ENCODE results near the gene TBC1D5.
A peak's percentile ranks its signal among the peaks of the same experiment; 100 is the strongest.

TBC1D5 gene

DNA sequence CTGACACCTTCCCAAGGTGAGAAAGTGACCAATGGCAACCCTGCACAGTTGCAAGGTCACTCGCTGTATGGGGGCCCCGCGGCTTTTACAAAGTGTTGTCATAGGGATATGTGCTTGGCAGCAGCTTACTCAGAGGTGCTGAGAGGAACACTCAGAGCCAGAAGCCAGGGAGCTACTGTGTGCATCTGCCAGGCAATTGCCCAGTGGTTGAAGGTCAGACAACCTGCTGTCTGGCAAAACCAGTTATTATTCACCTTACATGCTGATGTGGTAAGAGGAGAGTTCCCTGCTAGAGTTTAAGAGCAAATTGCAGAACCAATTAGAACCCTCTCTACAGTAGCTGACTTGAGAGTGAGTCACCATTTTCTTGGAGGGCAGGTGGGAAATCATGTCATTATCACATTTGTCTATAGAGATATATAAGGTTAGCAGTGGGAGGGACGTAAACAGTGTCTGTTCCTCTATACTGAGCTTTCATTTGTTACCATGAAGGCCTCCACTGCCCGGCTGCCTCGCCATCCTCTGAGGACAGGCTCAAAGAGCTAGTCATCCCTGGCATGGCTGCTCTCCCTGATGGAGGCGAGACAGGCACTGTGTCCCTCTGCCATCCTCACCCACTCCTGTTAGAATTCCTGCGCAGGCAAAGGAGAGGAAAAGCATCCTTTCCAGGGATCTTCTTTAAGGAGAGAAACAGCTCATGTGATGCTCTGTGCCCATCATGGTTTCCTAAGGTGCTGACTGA lies 583.3 kb downstream of the TBC1D5 start:
- DNase-seq (ENCODE audit: low spot score) = no peak

- no peak for DNase-seq (ENCODE audit: low spot score)
Measured at GRCh38 chr3:17157713-17158112, 584.7 kb downstream of the TBC1D5 start.

GRCh38 chr3:17156864-17157263 lies 585.6 kb downstream of the TBC1D5 start:
- DNase-seq (ENCODE audit: low spot score) = no peak

DNA sequence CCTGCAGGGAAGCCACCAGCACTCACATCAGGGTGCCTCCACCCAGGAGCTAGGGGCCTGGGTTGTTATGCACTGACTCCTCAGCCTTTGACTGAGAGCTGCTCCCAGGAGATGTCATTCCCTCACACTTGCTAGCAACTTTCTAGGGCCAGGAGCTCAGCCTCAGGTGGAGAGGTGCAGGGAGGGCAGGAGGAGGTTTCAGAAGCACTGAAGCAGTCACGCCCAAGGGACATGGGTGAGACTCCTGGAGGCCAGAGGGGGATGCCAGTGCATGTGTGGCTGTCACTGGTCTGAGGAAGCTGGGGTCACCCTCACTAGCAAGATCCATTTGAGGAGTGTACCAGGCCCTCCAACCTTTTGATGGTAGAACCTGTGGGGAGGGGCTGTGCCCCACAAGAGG lies 586.5 kb downstream of the TBC1D5 start:
- DNase-seq (ENCODE audit: low spot score) = no peak

DNA sequence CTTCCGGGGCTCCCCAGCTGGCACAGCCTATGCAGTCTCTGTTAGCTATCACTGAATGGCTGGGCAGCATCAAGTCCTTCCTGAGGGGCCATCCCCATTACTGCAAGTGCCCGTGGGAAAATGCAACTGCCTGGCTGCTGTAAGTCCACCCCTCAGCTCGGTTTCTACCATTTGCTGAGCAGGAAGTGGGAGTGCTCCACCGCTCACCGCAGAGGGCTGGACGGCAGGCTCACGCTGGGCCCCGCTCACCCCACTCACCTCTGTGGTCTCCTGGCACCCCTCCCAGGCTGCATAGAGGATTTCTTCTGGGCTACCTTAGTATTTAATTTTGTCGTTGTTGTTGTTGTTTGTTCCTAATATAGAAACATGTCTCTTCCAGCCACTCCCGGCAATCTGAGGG lies 587.5 kb downstream of the TBC1D5 start:
- no peak for DNase-seq (ENCODE audit: low spot score)

DNA sequence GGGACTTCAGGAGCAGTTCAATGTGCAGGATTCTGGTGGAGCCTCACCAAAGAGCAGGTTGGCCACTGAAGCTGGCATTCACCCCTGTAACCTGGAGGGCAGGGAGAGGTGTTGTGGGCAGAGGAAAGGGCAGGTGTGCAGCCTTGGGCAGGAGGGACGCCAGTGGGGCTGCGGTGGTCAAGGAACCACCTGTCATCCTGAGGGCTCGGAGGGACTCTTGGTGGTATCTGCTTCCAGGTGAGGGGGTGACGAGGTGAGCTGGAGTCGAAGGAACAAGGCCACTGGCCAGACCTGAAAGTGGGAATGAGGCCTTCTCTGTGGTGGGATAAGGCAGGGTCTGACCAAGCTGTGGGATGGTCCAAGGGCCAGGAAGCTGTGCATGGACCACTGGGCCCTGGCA lies 588.2 kb downstream of the TBC1D5 start:
- DNase-seq (ENCODE audit: low spot score) = no peak

- DNase-seq (ENCODE audit: low spot score) = no peak
Measured at GRCh38 chr3:17153209-17153608, 589.2 kb downstream of the TBC1D5 start.

- peak; percentile 24 for DNase-seq (ENCODE audit: low spot score)
Measured at GRCh38 chr3:17151598-17152373, 590.6 kb downstream of the TBC1D5 start.

GRCh38 chr3:17149076-17149475 lies 593.4 kb downstream of the TBC1D5 start:
- no peak for DNase-seq (ENCODE audit: low spot score)

DNA sequence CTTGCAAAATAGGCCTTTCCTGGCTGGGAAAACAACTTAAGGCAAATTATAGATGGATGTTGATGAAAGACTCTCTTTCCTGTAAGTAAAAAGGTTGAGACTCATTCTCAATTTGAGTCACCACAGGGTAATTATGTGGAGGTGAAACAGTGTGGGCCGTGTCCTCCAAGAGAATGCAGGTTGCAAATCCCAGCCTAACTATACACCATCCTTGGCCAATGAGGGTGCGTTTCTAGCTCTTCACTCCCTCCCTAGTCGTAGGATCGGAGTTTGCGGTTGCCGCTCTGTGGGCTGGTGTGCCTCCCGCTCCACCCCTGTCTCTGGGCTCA lies 597.8 kb downstream of the TBC1D5 start:
- no peak for DNase-seq (ENCODE audit: low spot score)

DNA sequence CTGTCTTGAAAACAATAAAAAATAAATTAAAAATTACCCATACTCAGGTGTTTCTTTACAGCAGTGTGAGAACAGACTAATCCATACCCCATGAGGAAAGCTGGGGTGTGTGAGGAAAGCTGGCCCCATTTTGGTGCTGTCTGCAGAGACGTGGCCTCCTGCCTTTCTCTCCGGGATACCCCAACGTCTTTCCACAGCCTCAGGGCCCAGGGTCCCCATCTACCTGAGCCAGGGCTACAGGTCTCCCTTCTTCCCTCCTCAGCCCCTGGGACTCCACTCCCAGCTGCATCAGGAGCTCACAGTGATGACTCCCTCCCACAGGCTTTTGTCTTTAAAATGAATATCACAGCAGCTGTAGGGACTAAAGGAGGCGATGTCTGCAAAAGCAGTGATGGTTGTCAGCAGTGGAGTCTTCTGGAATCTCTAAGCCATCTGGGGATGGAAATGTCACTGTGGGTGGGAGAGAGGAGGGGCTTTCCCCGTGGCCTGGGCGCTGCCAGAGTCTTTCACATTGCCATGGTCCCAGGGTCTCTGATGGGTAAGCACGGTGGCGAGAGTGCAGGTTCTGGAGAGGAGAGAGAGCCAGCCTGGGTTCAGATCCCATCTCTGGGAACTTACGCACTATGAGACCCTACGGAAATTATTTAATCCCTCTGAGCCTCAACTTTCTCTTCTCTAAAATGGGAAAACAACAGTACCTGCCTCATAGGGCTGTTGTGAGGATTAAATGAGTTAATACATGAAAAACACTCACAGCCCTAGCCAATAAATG lies 598.4 kb downstream of the TBC1D5 start:
- no peak for DNase-seq (ENCODE audit: low spot score)

DNA sequence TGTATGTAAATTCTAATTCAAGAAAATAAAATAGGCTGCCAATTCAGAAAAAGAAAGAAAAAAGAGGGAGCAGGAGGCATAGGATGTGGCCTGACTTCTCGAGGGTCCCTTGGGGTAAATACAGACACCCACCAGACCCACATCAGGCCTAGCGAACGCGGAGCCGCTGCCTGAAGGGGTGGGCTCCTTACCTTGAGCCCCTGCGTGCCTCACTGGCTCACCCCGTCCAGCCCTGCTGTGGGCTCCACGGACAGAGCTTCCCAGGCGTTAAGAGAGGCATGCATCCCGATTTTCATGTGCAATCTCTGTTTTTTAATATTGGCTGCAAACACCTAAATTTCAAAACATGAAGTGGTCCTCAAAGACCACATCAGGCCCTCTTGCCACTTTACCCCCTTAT lies 599.9 kb downstream of the TBC1D5 start:
- no peak for DNase-seq (ENCODE audit: low spot score)

DNA sequence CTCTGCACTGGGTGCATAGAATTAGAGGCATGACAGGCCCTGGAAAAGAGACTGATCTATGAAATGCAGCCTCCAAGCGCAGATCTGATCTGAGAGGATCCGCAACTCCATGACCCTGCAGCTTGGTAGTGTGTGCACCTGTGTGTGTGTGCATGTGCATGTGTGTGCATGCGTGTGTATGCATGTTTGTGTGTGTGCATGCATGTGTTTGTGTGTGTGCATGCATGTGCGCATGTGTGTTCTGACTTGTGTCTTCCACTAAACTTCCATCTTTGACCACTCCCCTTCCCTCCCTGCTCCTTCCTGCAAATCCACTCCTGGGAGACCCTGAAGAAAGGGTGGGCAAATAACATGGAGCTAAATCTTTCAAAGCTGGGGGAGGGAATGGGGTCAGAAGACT lies 600.7 kb downstream of the TBC1D5 start:
- no peak for DNase-seq (ENCODE audit: low spot score)

GRCh38 chr3:17140670-17141505 lies 601.5 kb downstream of the TBC1D5 start:
- no peak for DNase-seq (ENCODE audit: low spot score)

GRCh38 chr3:17138246-17139039 lies 604.0 kb downstream of the TBC1D5 start:
- no peak for DNase-seq (ENCODE audit: low spot score)

DNA sequence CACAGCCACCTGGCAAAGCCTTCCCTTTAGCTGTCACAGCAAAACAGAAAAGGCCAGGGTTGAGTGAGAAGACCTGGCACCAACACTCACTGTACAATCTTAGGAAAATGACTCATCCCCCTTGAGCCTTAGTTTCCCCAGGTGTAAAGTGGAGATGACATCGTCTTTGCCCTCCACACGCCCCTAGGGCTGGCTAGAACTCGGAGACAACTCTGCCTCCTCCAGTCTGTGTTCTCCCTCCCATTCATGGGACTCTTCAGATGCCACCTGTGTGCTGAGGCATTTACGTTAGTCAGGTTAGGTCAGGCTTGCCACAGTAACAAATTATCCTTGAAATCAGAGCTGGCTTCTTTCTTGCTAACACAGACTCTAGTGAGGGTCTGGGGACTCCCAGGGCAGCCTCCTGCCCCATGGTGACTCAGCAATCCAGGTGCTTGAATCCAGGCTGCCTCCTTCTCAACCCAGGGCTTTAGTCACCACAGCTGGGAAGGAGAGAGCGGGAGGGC lies 605.1 kb downstream of the TBC1D5 start:
- DNase-seq (ENCODE audit: low spot score) = no peak

DNA sequence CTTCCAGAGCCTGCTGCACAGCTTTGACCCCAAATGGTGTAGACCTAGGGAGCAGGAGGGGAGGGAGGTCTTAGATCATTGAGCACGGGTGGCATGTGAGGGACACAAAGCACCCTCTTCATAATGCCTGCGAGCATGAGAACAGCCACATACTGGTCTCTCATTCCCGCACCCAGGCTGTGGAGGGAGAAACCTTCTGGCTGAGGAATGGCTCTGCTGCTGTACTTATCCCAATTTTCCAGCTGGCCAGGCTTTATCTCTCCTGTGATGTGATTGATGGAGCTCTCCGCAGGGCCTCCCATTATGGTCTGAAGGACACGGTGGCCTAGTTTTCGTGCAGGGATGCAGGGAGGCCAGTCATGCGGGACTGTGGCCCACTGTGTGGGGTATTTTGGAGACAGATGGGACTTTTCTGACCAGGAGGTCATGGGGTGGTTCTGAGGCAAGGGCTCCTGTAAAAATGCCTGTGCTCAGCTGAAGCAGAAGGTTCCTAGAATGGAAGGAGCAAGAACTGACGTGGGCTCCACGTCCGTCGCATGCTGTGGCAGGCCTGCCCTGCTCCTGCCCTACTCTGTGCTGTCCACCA lies 606.2 kb downstream of the TBC1D5 start:
- no peak for DNase-seq (ENCODE audit: low spot score)

- no peak for DNase-seq (ENCODE audit: low spot score)
Measured at GRCh38 chr3:17135696-17136095, 606.7 kb downstream of the TBC1D5 start.

DNA sequence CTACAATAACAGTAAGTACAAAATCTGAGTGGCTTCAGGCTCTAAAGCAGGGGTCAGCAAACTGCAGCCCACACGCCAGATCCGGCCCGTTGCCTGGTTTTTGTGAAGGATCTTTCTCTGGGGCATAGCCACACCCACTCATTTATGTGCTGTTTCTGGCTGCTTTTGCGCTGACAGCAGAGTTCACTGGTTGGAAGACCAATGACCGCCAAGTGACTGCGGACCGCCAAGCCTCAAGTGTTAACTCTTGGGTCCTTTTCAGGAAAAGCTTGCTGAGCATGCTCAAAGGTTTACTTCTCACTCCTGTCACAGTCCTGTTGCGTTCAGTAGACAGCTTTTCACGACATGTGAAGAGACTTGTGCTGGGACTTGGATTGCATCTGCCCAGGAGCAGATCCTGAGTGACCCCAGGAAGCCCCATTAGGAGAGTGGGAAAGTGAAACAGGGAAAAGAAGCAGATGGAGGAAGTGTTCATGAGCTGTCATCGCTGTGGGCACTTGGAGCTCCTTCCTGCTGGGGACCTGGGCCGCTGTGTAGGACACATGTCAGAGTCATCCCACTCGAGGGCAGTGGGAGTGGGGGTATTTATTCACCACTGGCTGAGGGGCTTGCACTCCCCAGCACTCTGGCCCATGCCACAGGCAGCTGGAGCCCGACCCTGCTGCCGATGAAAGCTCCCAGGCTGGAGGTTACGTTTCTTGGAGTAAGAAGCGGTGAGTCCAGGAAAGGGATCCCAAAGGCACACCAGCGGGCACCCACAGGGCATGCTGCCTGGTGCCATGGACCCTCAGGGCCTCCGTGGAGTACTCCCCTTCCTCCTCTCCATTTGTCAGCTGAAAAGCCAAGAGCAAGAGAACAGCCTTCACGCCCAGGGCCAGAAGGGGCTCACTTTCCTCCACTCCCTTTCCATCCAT lies 608.5 kb downstream of the TBC1D5 start:
- DNase-seq (ENCODE audit: low spot score) = no peak
